HG03558 (cell line): ENCODE results near the gene SLFN13.
"Not testable (repeated sequence)": the region's sequence is repeated elsewhere in the genome, so short reads cannot be mapped to it uniquely, and the experiment has no call there.

Source experiments
- ATAC-seq: cut with Tn5 transposase; IDR thresholded peaks from one replicate; pipeline ENCODE4 v1.9.1; 2021; ENCODE audit warnings: moderate number of reproducible peaks; ENCODE audit not compliant: unreplicated experiment; ENCODE audit errors: extremely low read depth

The SLFN13 gene

DNA sequence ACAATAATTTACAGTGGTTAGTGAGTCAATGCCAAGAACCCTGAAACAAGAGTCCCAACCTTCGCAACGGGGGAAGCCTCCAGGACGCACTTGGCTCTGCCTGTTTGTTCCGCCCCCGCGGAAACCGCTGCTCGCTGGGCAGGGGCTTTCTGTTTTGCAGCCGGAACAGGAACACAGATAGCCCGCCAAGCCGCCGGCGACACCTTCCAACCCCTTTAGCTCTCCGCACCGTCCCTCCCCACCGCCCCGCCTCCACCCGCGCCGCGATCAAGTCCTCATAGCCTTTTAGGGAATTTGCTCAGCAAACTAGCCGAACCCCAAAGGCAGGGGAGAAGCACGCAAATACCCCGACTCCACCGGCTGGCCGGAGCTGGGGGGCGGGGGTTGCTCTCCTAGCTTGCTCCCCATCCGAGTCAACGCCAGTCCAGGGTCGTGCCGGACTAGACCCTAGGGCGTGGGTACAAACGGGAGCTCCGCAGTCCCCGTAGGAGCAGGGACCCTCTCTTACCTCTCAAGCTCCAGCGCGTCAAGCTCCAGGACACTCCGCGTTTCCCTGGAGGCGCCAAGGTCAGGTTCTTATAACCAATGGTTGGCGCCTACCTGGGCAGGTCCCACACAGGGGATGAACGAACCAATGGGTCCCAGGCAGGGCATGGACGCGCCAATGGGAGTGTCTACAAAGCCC is at the start of gene SLFN13:
SLFN13 (minus strand) TSS at position 553 of the 685 bp plus-strand sequence. CDS start 3,086 bp downstream, outside the sequence.
- ATAC-seq = peak; percentile 48

DNA sequence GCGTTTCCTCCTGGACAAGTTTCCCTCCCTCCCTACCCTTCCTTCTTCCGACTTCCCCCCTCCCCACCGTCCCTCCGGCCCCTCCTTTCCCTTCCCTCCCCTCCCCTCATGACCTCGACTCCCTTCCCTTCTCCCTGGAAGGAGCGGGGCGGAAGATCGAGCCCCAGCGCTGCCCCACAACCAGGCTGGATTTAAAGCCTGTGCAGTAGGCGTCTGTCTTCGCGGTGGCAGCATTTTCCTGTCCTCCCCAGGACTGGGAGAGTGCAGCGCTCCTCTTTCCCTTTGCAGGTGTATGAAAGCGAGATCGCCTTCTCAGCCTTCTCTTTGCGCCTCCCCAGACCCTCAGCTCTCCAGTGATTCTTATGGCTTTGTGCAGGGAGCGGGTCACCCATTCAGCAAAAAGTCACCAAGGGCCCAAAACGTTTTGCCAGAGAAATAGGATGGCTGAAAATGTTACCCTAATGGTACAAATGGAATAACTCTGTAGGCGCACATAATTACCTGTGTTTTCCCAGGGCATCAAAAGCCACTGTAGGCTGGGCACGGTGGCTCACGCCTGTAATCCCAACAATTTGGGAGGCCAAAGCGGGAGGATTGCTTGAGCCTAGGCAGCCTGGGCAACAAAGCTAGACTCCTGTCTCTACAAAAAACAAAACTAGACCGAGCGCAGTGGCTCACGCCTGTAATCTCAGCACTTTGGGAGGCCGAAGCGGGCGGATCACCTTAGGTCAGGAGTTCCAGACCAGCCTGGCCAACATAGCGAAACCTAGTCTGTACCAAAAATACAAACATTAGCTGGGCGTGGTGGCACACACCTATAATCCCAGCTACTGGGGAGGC is 48.1 kb upstream of the SLFN13 start:
- no peak for ATAC-seq

- no peak for ATAC-seq
These were observed 44.5 kb upstream of the SLFN13 start for GRCh38 chr17:35493040-35493439.

DNA sequence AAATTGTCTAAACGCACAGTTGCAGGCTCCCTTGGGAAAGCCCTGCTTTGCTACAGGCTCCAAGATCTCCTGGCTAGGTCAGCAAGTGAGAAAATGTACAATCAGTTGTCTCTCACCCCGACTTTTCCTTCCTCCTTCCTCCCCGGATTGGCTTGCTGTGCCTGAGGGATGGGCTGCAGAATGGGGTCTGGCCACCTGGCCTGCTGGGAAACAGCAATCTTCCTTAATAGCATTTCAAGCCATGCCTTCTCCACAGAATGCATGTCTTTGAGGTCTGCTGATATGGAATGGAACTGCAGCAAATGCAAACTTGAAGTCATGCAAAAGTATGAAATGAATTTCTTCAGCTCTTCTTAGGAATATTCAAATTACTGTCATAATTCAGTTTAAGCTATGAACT is 42.9 kb upstream of the SLFN13 start:
- ATAC-seq = no peak

DNA sequence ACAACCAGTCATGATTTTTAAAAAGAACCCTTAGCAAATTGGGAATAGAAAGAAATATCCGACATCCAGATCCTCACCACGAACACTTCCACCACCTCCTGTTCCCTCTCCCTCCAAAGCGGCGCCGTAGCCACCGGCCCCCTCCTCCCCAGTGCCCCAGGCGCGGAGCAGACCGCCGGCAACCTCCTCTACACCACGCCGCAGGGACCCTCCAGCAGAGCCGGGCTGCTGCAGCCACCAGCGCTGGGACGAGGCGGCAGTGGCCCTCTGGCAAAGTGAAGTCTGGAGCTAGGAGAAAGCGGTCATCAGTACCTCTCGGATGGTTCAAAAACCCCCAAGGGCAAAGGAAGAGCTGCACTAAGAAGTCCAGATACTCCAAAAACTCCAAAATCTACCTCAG is 41.4 kb upstream of the SLFN13 start:
- no peak for ATAC-seq

GRCh38 chr17:35488991-35489390 is 40.4 kb upstream of the SLFN13 start:
- no peak for ATAC-seq

DNA sequence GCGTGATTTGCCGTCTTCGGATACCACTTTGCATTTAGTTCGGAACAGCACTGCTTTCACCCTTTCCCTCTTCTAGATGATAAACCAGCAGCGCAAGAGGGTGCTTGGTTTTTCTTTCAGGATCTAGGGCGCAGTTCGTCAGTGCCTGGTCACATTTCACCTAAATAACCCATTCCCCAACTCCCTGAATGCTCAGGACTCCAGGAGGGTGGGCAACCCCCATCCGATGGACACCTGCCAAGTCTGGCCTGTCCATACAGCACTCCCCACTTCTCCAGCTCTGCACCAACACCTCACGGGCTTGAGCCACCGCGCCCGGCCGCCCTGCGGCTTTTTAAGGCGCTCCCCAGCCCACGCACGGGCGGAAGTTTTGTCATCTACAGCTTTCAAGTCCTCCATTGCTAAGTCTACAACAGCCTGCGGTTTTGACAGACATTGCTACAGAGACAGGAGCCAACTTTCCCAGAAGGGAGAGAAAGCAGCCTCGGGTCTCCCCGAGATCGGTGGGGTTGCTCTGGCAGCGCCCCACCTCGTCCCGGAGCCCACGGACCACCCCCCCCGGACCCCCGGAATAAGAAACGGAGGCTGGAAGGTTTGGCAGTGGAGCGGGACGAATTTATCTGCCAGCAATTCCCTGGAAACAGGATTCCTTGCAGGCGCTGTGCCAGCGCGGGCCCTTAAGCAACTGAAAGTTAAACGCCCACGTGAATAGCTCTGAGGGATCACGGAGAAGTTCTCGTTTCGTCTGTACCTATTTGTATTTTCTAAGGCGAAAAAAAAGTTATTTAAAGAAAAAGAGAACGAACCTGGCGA is 38.6 kb upstream of the SLFN13 start:
- ATAC-seq = no peak

GRCh38 chr17:35479271-35479670 is 30.7 kb upstream of the SLFN13 start:
- no peak for ATAC-seq

DNA sequence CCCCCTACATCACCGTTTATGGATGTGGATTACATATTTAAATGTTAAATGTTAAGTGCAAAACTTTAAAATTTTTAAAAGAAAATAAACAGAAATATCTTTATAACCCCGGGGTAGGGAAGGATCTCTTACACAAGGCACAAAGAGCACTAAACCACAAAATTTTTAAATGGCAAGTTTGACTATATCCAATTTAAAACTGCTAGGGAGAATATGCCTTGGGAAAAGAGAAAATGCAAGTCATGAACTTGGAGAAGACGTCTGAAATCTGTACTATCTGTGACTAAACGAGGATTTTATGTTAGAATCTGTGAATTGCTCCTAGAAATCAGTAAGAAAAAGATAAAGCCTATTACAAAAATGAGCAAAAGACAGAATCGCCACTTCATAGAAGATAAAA is 28.7 kb upstream of the SLFN13 start:
- ATAC-seq = no peak

DNA sequence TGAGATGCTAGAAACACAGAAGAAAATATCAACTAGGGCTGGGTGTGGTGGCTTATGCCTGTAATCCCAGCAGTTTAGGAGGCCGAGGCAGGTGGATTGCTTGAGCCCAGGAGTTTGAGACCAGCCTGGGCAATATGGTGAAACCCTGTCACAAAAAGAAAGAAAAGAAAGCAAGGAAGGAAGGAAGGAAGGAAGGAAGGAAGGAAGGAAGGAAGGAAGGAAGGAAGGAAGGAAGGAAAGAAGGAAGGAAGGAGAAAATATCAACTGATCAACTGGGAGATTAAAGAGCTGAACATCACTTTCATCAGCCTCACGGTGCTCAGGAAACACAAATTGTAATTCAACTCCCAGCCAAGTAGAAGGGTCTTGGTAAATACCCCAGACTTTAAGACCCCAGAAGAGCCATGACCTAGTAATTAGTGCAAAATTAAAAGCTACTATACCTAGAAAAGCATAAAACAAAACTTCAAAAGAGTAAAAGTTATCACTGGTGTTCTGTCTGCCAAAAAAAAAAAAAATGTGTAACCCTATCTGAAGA is 27.8 kb upstream of the SLFN13 start:
- no peak for ATAC-seq

GRCh38 chr17:35468475-35468874 is 19.9 kb upstream of the SLFN13 start:
- ATAC-seq = no peak

GRCh38 chr17:35467824-35468223 is 19.3 kb upstream of the SLFN13 start:
- no peak for ATAC-seq

- no peak for ATAC-seq
These were observed 11.8 kb upstream of the SLFN13 start for GRCh38 chr17:35460354-35460851.

DNA sequence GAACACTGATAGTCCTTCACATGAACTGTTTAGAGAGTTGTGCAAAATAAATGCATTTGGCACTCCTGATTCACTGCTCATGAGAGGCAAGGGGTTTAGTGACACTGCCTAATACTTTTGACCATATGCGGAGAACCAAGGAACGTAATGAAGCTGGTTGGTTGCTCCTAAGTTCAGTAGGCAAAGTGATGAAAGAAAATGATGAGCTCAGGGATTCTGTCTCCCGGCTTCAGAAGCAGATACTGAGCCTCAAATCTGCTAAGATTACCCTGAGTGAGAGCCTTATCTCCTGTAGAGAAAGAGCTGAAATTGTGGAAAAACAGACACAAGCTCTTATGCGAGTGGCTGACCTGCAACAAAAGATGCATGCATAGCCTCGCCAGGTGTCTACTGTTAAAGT is 5.5 kb upstream of the SLFN13 start:
- ATAC-seq = not testable (repeated sequence)

DNA sequence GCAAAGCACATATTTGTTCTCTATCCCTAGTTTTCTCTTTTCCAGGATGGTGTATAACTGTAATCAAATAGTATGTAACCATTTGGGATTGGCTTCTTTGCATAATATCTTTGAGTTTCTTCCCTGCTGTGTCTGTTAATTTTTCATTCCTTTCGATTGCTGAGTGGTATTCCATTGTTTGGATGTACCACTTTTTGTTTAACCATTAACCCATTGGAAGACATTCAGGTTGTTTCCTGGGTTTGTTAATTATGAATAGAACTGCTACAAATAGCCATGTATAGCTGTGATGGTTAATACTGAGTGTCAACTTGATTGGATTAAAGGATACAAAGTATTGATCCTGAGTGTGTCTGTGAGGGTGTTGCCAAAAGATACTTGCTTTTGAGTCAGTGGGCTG is 4.6 kb upstream of the SLFN13 start:
- ATAC-seq = no peak

GRCh38 chr17:35449371-35449931 is 885 bp upstream of the SLFN13 start:
- no peak for ATAC-seq

DNA sequence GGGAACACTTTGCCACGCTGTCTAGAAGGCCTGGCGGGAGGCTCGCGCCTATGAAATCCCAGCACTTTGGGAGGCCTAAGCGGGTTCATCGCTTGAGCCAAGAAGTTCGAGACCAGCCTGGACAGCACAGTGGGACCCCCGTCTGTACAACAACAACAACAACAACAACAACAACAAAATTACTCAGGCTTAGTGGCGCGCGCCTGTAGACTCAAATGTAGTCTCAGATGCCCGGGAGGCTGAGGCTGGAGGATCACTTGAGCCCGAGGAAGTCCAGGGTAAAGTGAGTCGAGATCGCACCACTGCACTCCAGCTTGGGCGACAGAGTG is 297 bp upstream of the SLFN13 start:
- no peak for ATAC-seq

DNA sequence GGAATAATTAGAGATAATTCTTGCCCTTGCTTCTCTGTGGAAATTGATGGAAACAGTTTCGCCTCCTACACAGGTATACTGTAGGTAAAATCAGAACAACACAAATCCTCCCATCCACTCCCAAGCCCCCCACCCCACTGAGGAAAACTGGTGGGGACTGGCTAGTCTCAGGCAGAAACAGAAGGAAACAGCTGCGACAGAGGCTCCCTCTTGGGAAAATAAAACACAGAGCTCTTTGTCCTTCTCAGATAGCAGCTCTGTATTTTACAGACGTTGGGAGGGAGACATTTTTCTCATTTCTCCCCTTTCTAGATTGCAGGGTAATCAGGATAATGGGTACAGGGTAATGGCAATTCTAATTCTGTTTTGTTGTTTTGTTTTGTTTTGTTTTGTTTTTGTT is 1.1 kb downstream of the SLFN13 start:
- no peak for ATAC-seq

GRCh38 chr17:35438433-35438832 is 10.1 kb downstream of the SLFN13 start:
- ATAC-seq = no peak
